DND-41 (cell line): ENCODE data around the gene RNF168.
"Not testable (repeated sequence)": the region's sequence is repeated elsewhere in the genome, so short reads cannot be mapped to it uniquely, and the experiment has no call there.

ENCODE experiments used
- ATAC-seq: fragments of 200-7000 bp; cut with Tn5 transposase; 3 replicates; pipeline ENCODE4 v1.9.1; 2021; ENCODE audit warnings: low read depth; ENCODE audit not compliant: insufficient read depth
- DNase-seq: peaks from one replicate; pipeline ENCODE4 v3.0.0-alpha.2; 2020
- H2AFZ ChIP-seq: 2 replicates; pipeline ENCODE4 v1.6.0; 2012; ENCODE audit warnings: low read depth, low read length
- H3K27ac ChIP-seq: 2 replicates; pipeline ENCODE4 v1.5.1; 2012; ENCODE audit warnings: low read length, inconsistent platforms
- H3K27me3 ChIP-seq: fragments of 200-600 bp; sonication (generic); 2 replicates; pipeline ENCODE4 v1.6.0; 2012; ENCODE audit warnings: low read length, mild to moderate bottlenecking, inconsistent platforms; ENCODE audit not compliant: insufficient read depth, poor library complexity
- H3K36me3 ChIP-seq: 2 replicates; pipeline ENCODE4 v1.5.1; 2012; ENCODE audit warnings: low read length, inconsistent platforms; ENCODE audit not compliant: insufficient read depth
- H3K4me1 ChIP-seq: 2 replicates; pipeline ENCODE4 v1.5.1; 2012; ENCODE audit warnings: mild to moderate bottlenecking, low read length; ENCODE audit not compliant: insufficient read depth
- H3K4me2 ChIP-seq: 2 replicates; pipeline ENCODE4 v1.6.0; 2012; ENCODE audit warnings: mild to moderate bottlenecking, moderate library complexity, low read length, inconsistent platforms; ENCODE audit not compliant: insufficient read depth
- H3K4me3 ChIP-seq, 2 experiments: fragments of 200-600 bp in 1 of 2; shearing (Covaris generic) in 1 of 2; 2 replicates each; pipeline ENCODE4 v1.5.1; 2012 to 2016; ENCODE audit warnings: inconsistent platforms in 2 of 2, low read length in 2 of 2, mild to moderate bottlenecking in 2 of 2, low read depth in 1 of 2, moderate library complexity in 1 of 2
- H3K79me2 ChIP-seq: 2 replicates; pipeline ENCODE4 v1.6.0; 2012; ENCODE audit warnings: low read length, inconsistent platforms; ENCODE audit not compliant: insufficient read depth
- H3K9ac ChIP-seq: 2 replicates; pipeline ENCODE4 v1.6.0; 2012; ENCODE audit warnings: low read depth, mild to moderate bottlenecking, inconsistent platforms, low read length, moderate library complexity
- H3K9me3 ChIP-seq: 2 replicates; pipeline ENCODE4 v1.5.1; 2012; ENCODE audit warnings: low read length, moderate library complexity, mild to moderate bottlenecking, inconsistent platforms; ENCODE audit not compliant: insufficient read depth, severe bottlenecking
- H4K20me1 ChIP-seq: 2 replicates; pipeline ENCODE4 v1.6.0; 2012; ENCODE audit warnings: low read length; ENCODE audit not compliant: insufficient read depth
- CTCF ChIP-seq: IDR thresholded peaks from 2 replicates; pipeline ENCODE4 v1.5.1; 2012; ENCODE audit warnings: borderline replicate concordance, low read length, moderate library complexity, mild to moderate bottlenecking; ENCODE audit not compliant: poor library complexity, severe bottlenecking; ENCODE audit errors: extremely low read depth
- EZH2 ChIP-seq: IDR thresholded peaks from 3 replicates; pipeline ENCODE4 v1.6.1; 2012; ENCODE audit warnings: borderline replicate concordance, low read depth, mild to moderate bottlenecking, moderate library complexity, low read length, inconsistent platforms; ENCODE audit not compliant: severe bottlenecking

Gene RNF168

DNA sequence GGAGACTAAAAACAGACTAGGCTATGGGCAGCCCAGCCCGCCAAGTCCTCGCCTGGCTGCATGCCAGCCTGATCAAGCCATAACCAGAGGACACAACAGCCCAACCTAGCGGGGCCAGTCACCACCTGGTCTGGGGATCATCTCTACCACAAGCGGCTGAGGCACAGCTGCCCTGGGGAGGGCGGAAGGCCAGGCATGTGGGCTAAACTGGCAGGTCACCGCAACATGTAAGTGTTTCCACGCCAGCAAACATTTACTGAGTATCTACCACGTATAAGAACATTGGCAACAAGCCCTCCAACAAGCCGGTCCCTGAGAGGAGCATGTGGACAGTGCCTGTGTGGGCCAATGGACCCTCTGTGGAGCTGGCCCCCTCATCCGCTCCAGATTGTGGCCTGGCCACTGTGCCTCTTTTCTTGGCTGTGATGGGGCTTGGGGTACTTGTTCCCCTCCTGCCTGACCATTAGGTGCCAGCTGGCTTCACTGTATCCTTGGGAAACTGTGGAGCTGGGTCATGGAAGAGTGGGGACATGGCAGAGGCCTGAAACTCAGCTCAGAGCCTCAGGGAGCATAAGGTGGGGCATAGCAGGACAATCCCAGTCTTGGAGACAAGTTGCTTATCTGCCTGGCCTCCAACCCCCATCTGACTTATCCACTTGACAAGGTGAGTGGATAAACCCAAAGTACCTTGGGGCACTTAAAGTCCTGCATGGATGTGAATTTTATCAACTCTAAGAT is 80.4 kb downstream of the RNF168 start:
- no peak overlapping the region for H3K9ac ChIP-seq
- ATAC-seq (0 out of 3 replicates have a peak, but pooled peaks have one; percentile 31), DNase-seq (no peak)
- peaks cover 98% of the 10 kb centered on the region for H3K79me2 ChIP-seq
- H3K4me2 ChIP-seq = no peak overlapping the region
- H3K9me3 ChIP-seq = no peaks in the 10 kb centered on the region
- TF ChIP-seq CTCF = no peak
- TF ChIP-seq EZH2 = no peak
- peaks cover 51% of the 10 kb centered on the region for H4K20me1 ChIP-seq
- H2AFZ ChIP-seq = no peak overlapping the region
- no peak overlapping the region for H3K4me3 ChIP-seq
- peaks cover 18% of the 10 kb centered on the region for H3K36me3 ChIP-seq
- H3K27me3 ChIP-seq = no peaks in the 10 kb centered on the region
- no peaks in the 10 kb centered on the region for H3K4me1 ChIP-seq
- H3K27ac ChIP-seq = no peak overlapping the region; the same call in 1 of the 2 replicates

GRCh38 chr3:196421668-196422067 is 81.9 kb downstream of the RNF168 start:
- H4K20me1 ChIP-seq = peaks cover 50% of the 10 kb centered on the region
- not testable (repeated sequence) for H3K36me3 ChIP-seq, H3K4me2 ChIP-seq, H3K27me3 ChIP-seq, H3K4me1 ChIP-seq, DNase-seq, H3K9me3 ChIP-seq, H2AFZ ChIP-seq, H3K4me3 ChIP-seq, H3K9ac ChIP-seq, H3K27ac ChIP-seq, ATAC-seq
- H3K79me2 ChIP-seq = peaks cover 97% of the 10 kb centered on the region

DNA sequence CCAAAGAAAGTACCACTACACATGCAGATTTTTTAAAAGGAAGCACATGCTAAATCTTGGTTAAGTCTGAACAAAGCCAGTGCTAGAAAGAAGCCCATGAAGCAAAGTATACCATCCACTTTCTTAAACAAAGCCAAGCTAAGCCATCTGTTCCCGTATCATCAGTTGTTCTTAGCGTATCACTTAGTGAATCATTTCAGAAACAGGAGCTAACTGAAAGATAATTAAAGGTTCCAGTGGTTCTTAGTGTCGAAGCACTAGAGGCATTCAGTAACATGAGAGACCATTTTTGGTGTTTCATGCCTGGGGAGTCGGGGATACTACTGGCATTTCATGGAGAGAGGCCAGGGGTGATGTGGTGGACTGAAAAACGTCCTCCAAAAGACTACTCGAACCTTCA is 84.2 kb downstream of the RNF168 start:
- H3K9ac ChIP-seq = no peak overlapping the region
- H3K4me3 ChIP-seq = no peak overlapping the region
- H3K4me2 ChIP-seq = no peak overlapping the region
- no peaks in the 10 kb centered on the region for H3K4me1 ChIP-seq
- peaks cover 98% of the 10 kb centered on the region for H3K79me2 ChIP-seq
- ATAC-seq (no peak), DNase-seq (no peak)
- no peaks in the 10 kb centered on the region for H3K27me3 ChIP-seq
- no peak overlapping the region for H3K27ac ChIP-seq
- no peaks in the 10 kb centered on the region for H3K9me3 ChIP-seq
- no peak overlapping the region for H2AFZ ChIP-seq
- no peak for TF ChIP-seq EZH2
- TF ChIP-seq CTCF = no peak
- peaks cover 3% of the 10 kb centered on the region for H3K36me3 ChIP-seq
- peaks cover 59% of the 10 kb centered on the region for H4K20me1 ChIP-seq
